GM12865 (cell line): Measurements from ENCODE around the gene TRIM71.
"Not testable (repeated sequence)": the region's sequence is repeated elsewhere in the genome, so short reads cannot be mapped to it uniquely, and the experiment has no call there.

Experiments
- DNase-seq: peaks from one replicate; pipeline ENCODE4 v3.0.0; 2010; ENCODE audit warnings: low read depth
- H3K4me3 ChIP-seq: 2 replicates; pipeline ENCODE4 v1.5.1; 2011; ENCODE audit warnings: mild to moderate bottlenecking, low read depth, low read length, control low read depth
- CTCF ChIP-seq: IDR thresholded peaks from 2 replicates; pipeline ENCODE4 v1.5.1; 2011; ENCODE audit warnings: low read length, control low read depth, low read depth, inconsistent platforms; ENCODE audit not compliant: insufficient read depth; ENCODE audit errors: missing control alignments

TRIM71 gene

GRCh38 chr3:32843510-32844321 is 25.9 kb downstream of the TRIM71 start:
- TF ChIP-seq CTCF = no peak
- DNase-seq = no peak
- H3K4me3 ChIP-seq = no peak overlapping the region

DNA sequence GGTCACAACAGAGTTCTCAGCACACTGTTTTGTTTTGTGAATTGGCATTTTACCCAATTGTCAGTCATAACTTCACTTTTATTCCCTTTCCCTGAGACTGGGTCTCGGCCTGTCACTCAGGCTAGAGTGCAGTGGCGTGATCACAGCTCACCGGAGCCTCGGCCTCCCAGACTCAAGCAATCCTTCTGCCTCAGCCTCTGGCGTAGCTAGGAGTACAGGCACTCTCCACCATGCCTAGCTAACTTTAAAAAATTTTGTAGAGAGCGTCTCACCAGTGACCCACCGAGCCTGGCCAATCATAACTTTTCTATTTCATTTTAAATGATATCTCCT is 26.5 kb downstream of the TRIM71 start:
- DNase-seq = no peak
- no peak overlapping the region for H3K4me3 ChIP-seq
- no peak for TF ChIP-seq CTCF

DNA sequence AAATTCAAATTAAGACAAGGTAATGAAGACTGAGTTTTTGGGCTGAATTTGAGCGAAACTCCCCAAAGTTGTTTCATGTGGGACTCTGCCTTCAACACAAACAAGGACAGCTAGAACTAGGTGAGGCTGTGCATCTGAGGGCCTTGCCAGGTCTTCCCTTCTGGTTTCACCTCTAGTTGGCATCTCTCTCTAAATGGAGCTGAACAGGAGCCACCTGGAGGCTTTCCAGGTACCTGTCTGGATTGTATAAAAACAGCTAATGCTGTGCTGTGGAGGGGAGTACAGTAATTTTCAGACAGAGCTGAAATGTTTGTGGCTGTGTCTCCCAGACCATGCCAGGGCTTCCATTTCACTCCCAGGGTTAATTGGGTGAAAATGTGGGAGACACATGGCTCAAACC is 27.1 kb downstream of the TRIM71 start:
- TF ChIP-seq CTCF = no peak
- H3K4me3 ChIP-seq = no peak overlapping the region
- DNase-seq = no peak

- not testable (repeated sequence) for H3K4me3 ChIP-seq, DNase-seq
These were observed 27.7 kb downstream of the TRIM71 start for GRCh38 chr3:32845546-32845945.

DNA sequence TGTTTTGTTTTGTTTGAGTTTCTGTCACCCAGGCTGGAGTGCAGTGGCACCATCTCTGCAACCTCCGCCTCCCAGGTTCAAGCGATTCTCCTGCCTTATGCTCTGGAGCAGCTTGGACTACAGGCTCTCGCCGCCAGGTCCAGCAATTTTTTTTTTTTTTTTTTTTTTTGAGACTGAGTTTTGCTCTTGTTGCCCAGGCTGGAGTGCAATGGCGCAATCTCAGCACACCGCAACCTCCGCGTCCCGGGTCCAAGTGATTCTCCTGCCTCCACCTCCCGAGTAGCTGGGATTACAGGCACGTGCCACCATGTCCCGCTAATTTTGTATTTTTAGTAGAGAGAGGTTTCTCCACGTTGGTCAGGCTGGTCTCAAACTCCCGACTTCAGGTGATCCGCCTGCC is 29.2 kb downstream of the TRIM71 start:
- H3K4me3 ChIP-seq, DNase-seq: not testable (repeated sequence)

- no peak for DNase-seq
- no peak overlapping the region for H3K4me3 ChIP-seq
- TF ChIP-seq CTCF = no peak
These were observed 29.7 kb downstream of the TRIM71 start for GRCh38 chr3:32847528-32847927.

GRCh38 chr3:32848215-32848614 is 30.4 kb downstream of the TRIM71 start:
- TF ChIP-seq CTCF = no peak
- no peak for DNase-seq
- H3K4me3 ChIP-seq = no peak overlapping the region

DNA sequence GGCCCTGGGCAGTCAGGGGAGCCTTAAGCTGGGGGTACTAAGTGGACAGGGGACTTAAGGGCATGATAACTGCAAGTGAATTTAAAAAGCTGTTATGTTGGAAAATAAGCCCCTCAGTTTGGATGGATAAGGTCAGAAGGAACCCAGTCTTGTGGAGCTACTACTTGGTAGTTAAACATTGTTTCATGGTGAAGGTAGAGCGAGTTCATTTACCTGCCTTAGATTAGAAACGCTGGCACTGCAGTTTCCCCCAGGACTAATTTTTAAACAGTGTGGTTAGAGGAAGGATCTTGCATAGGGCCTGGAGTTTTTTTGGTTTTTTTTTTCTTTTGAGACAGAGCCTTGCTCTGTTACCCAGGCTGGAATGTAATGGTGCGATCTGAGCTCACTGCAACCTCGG is 31.2 kb downstream of the TRIM71 start:
- no peak for DNase-seq
- TF ChIP-seq CTCF = no peak
- H3K4me3 ChIP-seq = no peak overlapping the region
